GM12878 (cell line): ENCODE results near the gene MIOS. TPM values are rescaled to one million over a fixed set of nuclear protein-coding genes. Genes with fewer than 3 reads are reported as not detected.
A peak's percentile ranks its signal among the peaks of the same experiment; 100 is the strongest.

ENCODE experiments used
- BCL11A ChIP-seq: IDR thresholded peaks from 2 replicates; pipeline ENCODE4 v1.6.1; 2011; ENCODE audit warnings: low read depth, low read length
- BHLHE40 ChIP-seq, 2 experiments: fragments of 450-650 bp in 1 of 2; IDR thresholded peaks; 2 replicates each; pipeline ENCODE4 v1.6.1; 2011 to 2017; ENCODE audit warnings: low read depth in 2 of 2, borderline replicate concordance in 1 of 2, improper control_type of control experiment in 1 of 2, low read length in 1 of 2, mild to moderate bottlenecking in 1 of 2
- BMI1 ChIP-seq: fragments of 450-650 bp; IDR thresholded peaks from 2 replicates; pipeline ENCODE4 v1.6.1; 2016; ENCODE audit warnings: mild to moderate bottlenecking, moderate library complexity, borderline replicate concordance
- CBX5 ChIP-seq: sonication (generic); IDR thresholded peaks from 2 replicates; pipeline ENCODE4 v1.6.1; 2016; ENCODE audit warnings: low read depth, moderate library complexity, mild to moderate bottlenecking, inconsistent platforms
- CEBPZ ChIP-seq: fragments of 150-350 bp; IDR thresholded peaks from 2 replicates; pipeline ENCODE4 v1.6.1; 2016; ENCODE audit warnings: low read depth, low read length
- CREB1 ChIP-seq: IDR thresholded peaks from 2 replicates; pipeline ENCODE4 v1.6.1; 2012; ENCODE audit warnings: low read depth, mild to moderate bottlenecking, inconsistent platforms
- DPF2 ChIP-seq: fragments of 450-650 bp; IDR thresholded peaks from 2 replicates; pipeline ENCODE4 v1.6.1; 2017; ENCODE audit warnings: mild to moderate bottlenecking
- EED ChIP-seq: sonication (generic); IDR thresholded peaks from 2 replicates; pipeline ENCODE4 v1.6.1; 2016; ENCODE audit warnings: antibody characterized with exemption, low read depth
- IKZF2 ChIP-seq, 2 experiments: fragments of 450-650 bp; IDR thresholded peaks; 2 replicates each; pipeline ENCODE4 v1.6.1; 2017; ENCODE audit warnings: mild to moderate bottlenecking in 2 of 2, moderate library complexity in 2 of 2
- NRF1 ChIP-seq: conservative IDR thresholded peaks from 2 replicates; pipeline ENCODE4 v1.6.1; 2011; ENCODE audit warnings: mild to moderate bottlenecking, low read depth, low read length, improper control_type of control experiment
- PML ChIP-seq: IDR thresholded peaks from 2 replicates; pipeline ENCODE4 v1.6.1; 2012; ENCODE audit warnings: low read length, inconsistent platforms
- POU2F2 ChIP-seq: IDR thresholded peaks from 3 replicates; pipeline ENCODE4 v1.6.1; 2011; ENCODE audit warnings: low read depth, mild to moderate bottlenecking, low read length, borderline replicate concordance
- SIX5 ChIP-seq: IDR thresholded peaks from 2 replicates; pipeline ENCODE4 v1.6.1; 2011; ENCODE audit warnings: mild to moderate bottlenecking, low read depth, low read length, moderate library complexity; ENCODE audit not compliant: severe bottlenecking
- SMAD5 ChIP-seq: IDR thresholded peaks from 2 replicates; pipeline ENCODE4 v1.6.1; 2016; ENCODE audit warnings: antibody characterized with exemption, low read depth
- ZBED1 ChIP-seq: IDR thresholded peaks from 2 replicates; pipeline ENCODE4 v1.6.1; 2016; ENCODE audit warnings: borderline replicate concordance
- ZBTB33 ChIP-seq: fragments of 450-650 bp; IDR thresholded peaks from 2 replicates; pipeline ENCODE4 v1.6.1; 2017; ENCODE audit warnings: mild to moderate bottlenecking
- ZNF687 ChIP-seq: fragments of 450-650 bp; IDR thresholded peaks from 2 replicates; pipeline ENCODE4 v1.6.1; 2017; ENCODE audit warnings: mild to moderate bottlenecking, moderate library complexity
- polyA plus RNA-seq, 11 experiments: library from polyadenylated mRNA; depleted of rRNA in 4 of 11; unstranded in 6 of 11; stranded (reverse) in 5 of 11; fragments of >200 nt; fragmentation: Nextera tagmentation in 4 of 11; fragmentation: Illumina TruSeq in 1 of 11; extraction: Ambion mirVana in 4 of 11; extraction: Trizol in 1 of 11; gene quantifications; 1 replicate in 1 of 11; 2 replicates in 10 of 11; pipeline versions ENCODE4 v1.2.1 to v1.2.3, GENCODE V29; 2011 to 2016; ENCODE audit warnings: inconsistent platforms in 2 of 11, missing spikeins in 2 of 11, low read depth in 1 of 11
- total RNA-seq, 4 experiments: library from RNA; depleted of rRNA in 3 of 4; stranded (reverse); fragments of >200 nt in 3 of 4; fragmentation: Illumina TruSeq in 1 of 4; extraction: Trizol in 1 of 4; gene quantifications; 2 replicates each; pipeline versions ENCODE4 v1.2.1 to v1.2.3, GENCODE V29; 2013 to 2021
- TF ChIP-seq, protein P1 (sequence below): fragments of 450-650 bp; IDR thresholded peaks from 2 replicates; pipeline ENCODE4 v1.6.1; 2017; ENCODE audit warnings: low read depth, mild to moderate bottlenecking, moderate library complexity

MIOS gene
- total and polyA plus RNA-seq, 10 of the 15 experiments (the other 5 are each of a cell fraction or from before 2014, with no cell fraction given), result 13.1 to 94.9 (median 54.2) TPM

- TF ChIP-seq, protein P1, sequence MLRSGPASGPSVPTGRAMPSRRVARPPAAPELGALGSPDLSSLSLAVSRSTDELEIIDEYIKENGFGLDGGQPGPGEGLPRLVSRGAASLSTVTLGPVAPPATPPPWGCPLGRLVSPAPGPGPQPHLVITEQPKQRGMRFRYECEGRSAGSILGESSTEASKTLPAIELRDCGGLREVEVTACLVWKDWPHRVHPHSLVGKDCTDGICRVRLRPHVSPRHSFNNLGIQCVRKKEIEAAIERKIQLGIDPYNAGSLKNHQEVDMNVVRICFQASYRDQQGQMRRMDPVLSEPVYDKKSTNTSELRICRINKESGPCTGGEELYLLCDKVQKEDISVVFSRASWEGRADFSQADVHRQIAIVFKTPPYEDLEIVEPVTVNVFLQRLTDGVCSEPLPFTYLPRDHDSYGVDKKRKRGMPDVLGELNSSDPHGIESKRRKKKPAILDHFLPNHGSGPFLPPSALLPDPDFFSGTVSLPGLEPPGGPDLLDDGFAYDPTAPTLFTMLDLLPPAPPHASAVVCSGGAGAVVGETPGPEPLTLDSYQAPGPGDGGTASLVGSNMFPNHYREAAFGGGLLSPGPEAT, result peak; percentile 26; the same call in 1 of the 2 replicates
- peak; percentile 69 for TF ChIP-seq PML
- no peak for TF ChIP-seq EED
- TF ChIP-seq CREB1, result peak; percentile 92
- peak; percentile 85 for TF ChIP-seq BCL11A
- no peak for TF ChIP-seq CEBPZ
- no peak for TF ChIP-seq NRF1
- TF ChIP-seq DPF2, result no peak
- TF ChIP-seq SMAD5, result peak; percentile 42; the same call in 1 of the 2 replicates
- no peak; the same call in 1 of the 2 replicates for TF ChIP-seq BMI1
- TF ChIP-seq SIX5, result no peak
- TF ChIP-seq POU2F2, result peak; percentile 45; the same call in 1 of the 3 replicates
- peak; percentile 38 for TF ChIP-seq ZNF687
- TF ChIP-seq CBX5, result 0 out of 2 replicates have a peak, but pooled peaks have one; percentile 71
- TF ChIP-seq IKZF2 (IDR thresholded peaks at IDR 0.05), result peak in 1 of 2 experiments; percentile 46; a peak in 1 of 4 replicates
- TF ChIP-seq ZBTB33, result no peak
- peak in 1 of 2 experiments; percentile 14; a peak in 1 of 4 replicates for TF ChIP-seq BHLHE40 (IDR thresholded peaks at IDR 0.05; ENCODE audit: borderline replicate concordance in 1 of 2, low read depth in 2 of 2, low read length in 1 of 2)
- TF ChIP-seq ZBED1, result 0 out of 2 replicates have a peak, but pooled peaks have one; percentile 2
These were observed 2.4 kb downstream of the MIOS start (continued) for GRCh38 chr7:7569081-7569527.
